Measurements from ENCODE around the gene TEX12. TPM values are rescaled to one million over a fixed set of nuclear protein-coding genes. Genes with fewer than 3 reads are reported as not detected.
A peak's percentile ranks its signal among the peaks of the same experiment; 100 is the strongest.

Gene TEX12
- total RNA-seq, 4 donors from 2014 or later, result 1.3 to 1.7 TPM; not detected in 2

DNA sequence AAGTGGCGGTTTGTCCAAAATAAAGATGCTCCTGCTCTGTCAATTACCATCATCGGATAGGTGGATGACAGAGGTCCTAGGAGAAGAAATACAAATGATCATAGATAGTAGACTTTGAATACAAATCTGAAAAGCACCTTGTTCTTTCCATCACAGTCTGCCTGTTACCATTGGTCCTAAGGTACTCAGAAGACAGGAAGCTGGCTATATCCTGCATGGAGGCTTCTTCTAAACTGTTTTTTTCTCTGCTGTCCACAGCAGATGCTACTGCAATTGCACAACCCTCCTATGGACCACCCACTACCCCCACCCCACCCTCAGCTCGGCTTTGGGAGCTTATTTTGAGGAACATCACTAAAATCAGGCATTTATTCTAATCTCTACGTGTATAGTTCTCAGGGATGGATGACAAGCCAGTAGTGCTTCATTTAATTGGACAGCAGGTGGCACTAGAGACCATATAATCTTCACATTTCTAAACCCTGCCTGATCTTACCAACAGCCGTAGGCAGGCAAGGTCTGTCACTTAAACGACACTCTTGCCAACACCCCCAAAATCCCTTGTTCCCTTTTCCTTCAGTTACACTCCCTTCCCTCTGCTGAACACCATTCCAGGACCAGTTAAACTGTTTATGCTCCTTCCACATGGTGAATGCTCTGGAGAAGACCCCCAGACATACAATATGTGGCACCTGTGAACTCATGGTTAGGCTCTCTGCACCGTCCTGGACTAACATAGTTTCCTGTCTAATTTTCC lies 52.5 kb downstream of the TEX12 start:
- no peak overlapping the region for H3K4me3 ChIP-seq
- intact Hi-C loops (cut with DNase I; ENCODE audit: low total_unique reads), result loop anchor here (5.0 kb wide), 1 partner anchor 63 kb away; no protein-coding TSS in a partner anchor
- peak overlapping the region in 1 of 2 donors; percentile 45 for H3K27ac ChIP-seq
- no peaks in the 10 kb centered on the region for H3K36me3 ChIP-seq
- peak in 1 of 2 donors; percentile 12 for TF ChIP-seq POLR2A (IDR thresholded peaks at IDR 0.05)
- peak; percentile 80 to 94 (median 87) for TF ChIP-seq CTCF (IDR thresholded peaks at IDR 0.05)
- no peaks in the 10 kb centered on the region for H3K9me3 ChIP-seq
- H3K27me3 ChIP-seq, result no peaks in the 10 kb centered on the region
- peak; percentile 19 to 51 for DNase-seq
- H3K4me1 ChIP-seq, result no peaks in the 10 kb centered on the region

- Histone ChIP-seq H3K4me1 (no peaks in the 10 kb centered on the region), H3K9me3 (no peaks in the 10 kb centered on the region), H3K36me3 (no peaks in the 10 kb centered on the region), H3K27ac (peak overlapping the region; percentile 29 to 45), H3K4me3 (no peak overlapping the region), H3K27me3 (no peaks in the 10 kb centered on the region)
- no peak for DNase-seq
- no peak for TF ChIP-seq CTCF (IDR thresholded peaks at IDR 0.05)
- TF ChIP-seq POLR2A (IDR thresholded peaks at IDR 0.05), result no peak
- intact Hi-C loops (cut with DNase I; ENCODE audit: low total_unique reads), result no loop called here
Measured at GRCh38 chr11:112221274-112221835, 54.2 kb downstream of the TEX12 start.

Small RNA genes lying within 50 kb of the gene (small RNA-seq; reads per million reads assigned to genes)
- gene MRPS36P4, result not detected

Other genes starting within 250 kb of the TEX12 start
- 1 to 10 TPM in 2 of 4 donors, not detected in 2; 1.6 to 2.4 TPM for gene C11orf52, start 248.5 kb upstream of the TEX12 start, total RNA-seq
- 10 to 100 TPM; 38.7 to 63.0 (median 51.4) TPM for gene DIXDC1, start 230.0 kb upstream of the TEX12 start, total RNA-seq
- 10 to 100 TPM; 11.8 to 32.7 (median 24.7) TPM for gene DLAT, start 142.0 kb upstream of the TEX12 start, total RNA-seq
- 1 to 10 TPM in 2 of 4 donors, under 1 TPM in 2; 0.29 to 5.5 (median 1.6) TPM for gene PIH1D2, start 93.4 kb upstream of the TEX12 start, total RNA-seq
- gene NKAPD1, start 93.1 kb upstream of the TEX12 start, total RNA-seq, result 10 to 100 TPM in 2 of 4 donors, 1 to 10 TPM in 2; 2.3 to 32.9 (median 14.3) TPM
- 10 to 100 TPM; 17.7 to 56.1 (median 43.6) TPM for gene TIMM8B, start 80.6 kb upstream of the TEX12 start, total RNA-seq
- 100 to 1,000 TPM in 2 of 4 donors, 10 to 100 TPM in 2; 84.7 to 157 (median 104) TPM for gene SDHD, start 80.5 kb upstream of the TEX12 start, total RNA-seq
- 1 to 10 TPM; 1.2 to 6.8 (median 3.9) TPM for gene IL18, start 3.3 kb upstream of the TEX12 start, total RNA-seq
- gene BCO2, start 8.1 kb downstream of the TEX12 start, total RNA-seq, result 10 to 100 TPM in 3 of 4 donors, 1 to 10 TPM in 1; 4.6 to 15.3 (median 14.2) TPM
- gene PTS, start 59.1 kb downstream of the TEX12 start, total RNA-seq, result 10 to 100 TPM; 15.9 to 43.5 (median 35.4) TPM
- not detected for gene PLET1, start 93.5 kb downstream of the TEX12 start, total RNA-seq

Data from uterus (tissue), 4 donors.